Hematopoietic multipotent progenitor cell treated with erythropoietin and hydrocortisone succinate and interleukin-3 and kit ligand, for 6 days (in vitro differentiated cells): ENCODE data around the gene LRBA.

ENCODE experiments used
- DNase-seq: peaks from one replicate; pipeline ENCODE4 v3.0.0-alpha.2; 2015

LRBA gene

GRCh38 chr4:150479657-150480056 lies 535.4 kb downstream of the LRBA start:
- no peak for DNase-seq

- no peak for DNase-seq
Observed at GRCh38 chr4:150477869-150478268, 537.2 kb downstream of the LRBA start.

GRCh38 chr4:150476776-150477175 lies 538.3 kb downstream of the LRBA start:
- no peak for DNase-seq

DNA sequence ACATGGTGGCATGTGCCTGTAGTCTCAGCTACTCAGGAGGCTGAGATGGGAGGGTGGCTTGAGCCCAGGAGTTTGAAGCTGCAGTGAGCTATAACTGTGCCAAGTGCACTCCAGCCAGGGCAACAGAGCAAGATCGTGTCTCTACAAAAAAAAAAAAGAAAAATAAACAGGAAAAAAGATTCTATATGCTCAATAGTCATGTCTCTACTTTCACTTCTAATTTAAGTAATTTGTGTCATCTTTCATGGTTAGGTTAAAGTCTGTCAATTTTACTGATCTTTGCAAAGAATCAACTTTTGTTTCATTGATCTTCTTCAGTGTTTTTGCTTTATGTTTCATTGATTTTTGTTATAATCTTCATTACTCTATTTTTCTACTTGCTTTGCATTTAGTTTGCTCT lies 539.3 kb downstream of the LRBA start:
- no peak for DNase-seq

- no peak for DNase-seq
Observed at GRCh38 chr4:150464523-150464922, 550.6 kb downstream of the LRBA start.

- DNase-seq, result no peak
Observed at GRCh38 chr4:150462743-150463142, 552.3 kb downstream of the LRBA start.

DNA sequence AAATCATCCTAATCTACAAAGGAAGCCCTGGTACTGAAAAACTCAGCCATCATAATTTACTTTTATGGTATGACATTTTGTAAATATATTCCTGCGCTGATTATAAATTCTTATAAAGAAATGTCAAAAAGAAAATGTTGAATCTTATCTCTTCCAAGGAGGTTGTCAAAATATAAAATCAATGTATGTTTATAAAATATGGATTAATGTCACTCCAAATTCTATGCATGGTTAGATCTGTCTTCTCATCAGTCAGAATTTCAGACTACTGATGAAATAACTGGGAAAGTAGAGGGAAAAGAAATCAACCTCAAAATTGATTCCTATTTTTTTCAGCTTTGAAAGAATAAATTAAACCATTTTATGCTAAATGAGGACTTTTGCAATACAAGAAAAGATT lies 553.1 kb downstream of the LRBA start:
- no peak for DNase-seq

GRCh38 chr4:150457802-150458201 lies 557.3 kb downstream of the LRBA start:
- DNase-seq, result no peak

DNA sequence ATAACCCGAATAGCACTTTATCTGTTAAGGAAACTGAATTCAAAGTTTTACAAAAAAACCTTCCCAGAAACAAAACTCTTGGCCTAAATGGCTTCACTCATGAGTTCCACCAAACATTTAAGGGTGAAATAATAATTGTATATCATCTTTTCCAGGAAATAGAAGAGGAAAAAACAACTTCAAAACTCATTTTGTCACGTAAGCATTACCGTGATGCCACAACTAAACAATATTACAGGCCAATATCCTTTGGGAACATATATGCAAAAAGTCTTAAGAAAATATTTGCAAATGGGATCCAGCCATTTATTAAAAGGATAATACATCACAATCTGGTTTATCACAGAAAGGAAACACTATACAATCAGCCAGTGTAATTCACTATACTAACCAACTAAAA lies 563.2 kb downstream of the LRBA start:
- no peak for DNase-seq

GRCh38 chr4:150447356-150447755 lies 567.7 kb downstream of the LRBA start:
- DNase-seq, result no peak

DNA sequence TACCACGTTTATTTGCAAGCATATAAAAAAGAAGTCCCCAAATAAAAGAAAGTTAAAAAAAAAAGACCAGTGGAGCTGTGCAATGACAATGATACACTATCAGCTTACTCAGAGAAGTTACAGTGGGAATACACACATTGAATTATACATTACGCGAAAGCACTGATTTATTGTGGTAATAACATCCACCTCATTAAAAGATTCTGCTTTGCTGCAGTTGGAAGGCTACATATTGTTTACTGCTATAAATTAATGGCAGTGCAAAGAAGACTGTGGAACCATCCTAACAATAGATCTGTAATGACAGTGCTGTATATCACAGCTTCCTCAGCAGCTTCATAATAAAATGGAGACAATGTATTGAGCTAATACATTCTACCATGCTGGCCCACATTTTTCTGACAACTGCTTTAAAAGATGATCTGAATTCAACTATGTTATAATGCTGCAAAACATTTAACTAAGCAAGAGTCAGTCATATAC lies 575.6 kb downstream of the LRBA start:
- DNase-seq, result no peak

DNA sequence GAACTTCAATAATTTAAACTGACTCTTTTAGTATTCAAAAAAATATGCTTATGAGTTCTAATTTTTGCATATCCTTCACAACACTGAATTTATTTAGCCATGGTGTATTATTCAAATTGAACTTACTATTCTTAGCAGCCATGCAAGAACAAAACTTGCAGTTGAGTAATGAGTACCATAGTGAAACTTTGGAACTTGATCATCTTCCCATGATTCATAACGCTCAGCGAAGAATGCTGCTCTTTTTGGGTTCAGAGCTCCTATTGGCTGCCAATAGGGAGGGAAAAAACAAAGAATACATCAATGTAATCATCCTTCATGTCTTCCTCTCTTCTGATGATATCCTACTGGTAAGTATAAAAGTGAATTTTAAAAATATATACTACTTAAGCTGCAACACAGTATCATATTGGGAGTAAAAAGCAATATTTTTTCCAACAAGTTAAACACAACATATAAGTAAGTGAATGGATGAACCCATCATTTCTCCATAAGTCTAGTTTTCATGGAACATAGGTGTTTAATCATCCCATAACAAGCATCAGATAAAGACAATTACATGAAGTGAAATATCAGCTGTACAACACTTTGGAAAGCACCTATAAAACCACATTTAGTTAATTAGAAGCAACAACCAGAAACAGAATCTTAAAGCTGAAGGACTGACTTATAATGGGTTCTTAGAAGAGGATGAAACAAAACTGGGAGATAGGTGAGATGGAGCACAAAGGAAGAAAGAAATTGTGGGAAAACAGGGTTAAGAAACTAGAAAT lies 578.3 kb downstream of the LRBA start:
- DNase-seq, result no peak

DNA sequence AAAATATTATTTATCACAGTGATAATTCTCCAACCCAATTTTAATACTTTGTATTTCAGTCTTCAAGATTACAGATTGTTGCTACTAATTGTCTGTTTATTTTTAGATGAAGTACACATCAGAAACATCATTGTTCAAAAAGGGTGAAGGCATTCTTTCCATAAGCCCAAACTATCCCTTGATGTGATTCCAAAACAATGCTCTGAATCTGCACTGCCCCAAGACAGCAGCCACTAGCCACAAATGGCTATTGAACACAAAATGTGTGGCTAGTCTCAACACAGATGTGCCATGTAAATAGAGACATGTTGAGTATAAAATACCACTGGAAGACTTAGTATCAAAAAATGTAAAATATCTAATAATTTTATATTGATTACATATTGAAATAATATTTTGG lies 583.9 kb downstream of the LRBA start:
- no peak for DNase-seq

GRCh38 chr4:150425161-150425560 lies 589.9 kb downstream of the LRBA start:
- no peak for DNase-seq

GRCh38 chr4:150423503-150423902 lies 591.6 kb downstream of the LRBA start:
- no peak for DNase-seq

GRCh38 chr4:150423074-150423473 lies 592.0 kb downstream of the LRBA start:
- no peak for DNase-seq

GRCh38 chr4:150421612-150422011 lies 593.5 kb downstream of the LRBA start:
- no peak for DNase-seq

DNA sequence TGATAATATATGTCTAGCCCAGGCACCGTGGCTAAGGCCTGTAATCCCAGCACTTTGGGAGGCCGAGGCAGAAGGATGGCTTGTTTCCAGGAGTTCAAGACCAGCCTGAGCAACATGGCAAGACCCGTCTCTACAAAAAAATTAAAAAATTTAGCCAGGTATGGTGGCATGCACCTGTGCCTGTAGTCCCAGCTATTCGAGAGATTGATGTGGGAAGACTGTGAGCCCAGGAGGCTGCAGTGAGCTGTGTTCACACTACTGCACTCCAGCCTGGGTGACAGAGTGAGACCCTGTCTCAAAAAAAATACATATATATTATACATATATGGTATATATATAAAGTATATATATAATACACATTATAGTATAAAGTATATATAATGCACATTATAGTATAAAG lies 595.1 kb downstream of the LRBA start:
- DNase-seq, result no peak

DNA sequence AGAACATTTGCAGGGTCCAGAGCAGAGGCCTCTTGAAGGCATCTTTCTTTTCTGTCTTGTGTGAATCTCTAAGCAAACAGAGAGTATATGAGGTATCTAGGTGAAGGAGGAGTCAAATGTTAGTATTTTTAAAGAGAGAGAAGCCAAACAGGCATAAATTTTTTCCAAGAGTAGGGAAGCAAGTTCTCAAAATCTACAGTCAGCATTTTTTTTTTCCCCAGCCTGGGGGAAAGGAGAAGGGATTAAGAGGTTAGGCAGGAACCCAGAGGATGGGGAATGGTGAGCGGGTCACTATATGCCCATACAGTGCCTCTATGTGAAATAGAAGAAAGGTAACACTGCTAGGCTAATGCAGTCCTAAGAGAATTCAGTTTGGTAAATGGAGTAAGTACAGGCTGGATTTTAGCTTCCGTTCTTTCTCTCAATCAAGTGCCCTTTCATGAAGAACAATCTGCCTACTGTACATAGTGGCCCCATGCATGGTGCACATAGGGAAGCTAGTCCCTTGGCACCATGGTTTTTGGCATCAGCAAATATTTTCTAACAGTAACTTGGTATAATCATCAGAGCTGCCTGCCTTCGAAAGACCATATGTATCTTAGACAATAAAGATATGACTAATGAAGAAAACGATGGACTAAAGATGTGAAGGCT lies 596.2 kb downstream of the LRBA start:
- no peak for DNase-seq

GRCh38 chr4:150415213-150415612 lies 599.9 kb downstream of the LRBA start:
- DNase-seq, result peak; percentile 14

GRCh38 chr4:150411520-150411919 lies 603.6 kb downstream of the LRBA start:
- DNase-seq, result no peak

DNA sequence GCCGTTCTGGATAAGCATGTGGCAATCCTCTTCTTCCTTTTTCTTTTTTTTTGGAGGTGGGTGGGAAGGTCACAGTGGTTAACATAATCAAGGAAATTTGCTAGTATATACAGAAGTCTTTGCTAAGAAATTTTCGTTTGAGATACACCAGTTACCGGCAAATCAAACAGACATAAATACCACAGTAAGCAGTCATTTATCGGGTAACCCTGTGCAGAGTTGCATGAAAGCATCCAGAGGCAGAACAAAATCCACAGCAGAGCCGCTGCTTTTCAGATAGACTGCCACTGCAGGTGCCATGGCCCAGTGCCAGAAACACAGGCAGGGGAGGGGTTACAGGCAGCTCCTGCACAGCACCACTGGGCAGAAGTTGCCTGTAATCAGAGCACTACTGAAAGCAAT lies 612.2 kb downstream of the LRBA start:
- DNase-seq, result peak; percentile 80

- DNase-seq, result no peak
Observed at GRCh38 chr4:150401083-150401687, 613.9 kb downstream of the LRBA start.

- no peak for DNase-seq
Observed at GRCh38 chr4:150395872-150396271, 619.2 kb downstream of the LRBA start.
